Mucosa of descending colon (tissue), 3 donors: Measurements from ENCODE around the gene CEBPA. TPM values are rescaled to one million over a fixed set of nuclear protein-coding genes. Genes with fewer than 3 reads are reported as not detected.

Experiments used
- ATAC-seq: fragments of 200-7000 bp; cut with Tn5 transposase; one replicate; pipeline ENCODE4 v1.9.1; 2020; ENCODE audit warnings: mild to moderate bottlenecking, moderate library complexity
- DNase-seq, 3 donors: peaks; one replicate each; pipeline ENCODE4 v3.0.0-alpha.2; 2020
- H3K36me3 ChIP-seq: fragments of 200-600 bp; one replicate; pipeline ENCODE4 v1.8.0; 2021; ENCODE audit warnings: low read depth, mild to moderate bottlenecking
- H3K4me1 ChIP-seq: fragments of 200-600 bp; one replicate; pipeline ENCODE4 v1.8.0; 2021; ENCODE audit warnings: low read depth, mild to moderate bottlenecking
- H3K4me3 ChIP-seq: fragments of 200-600 bp; one replicate; pipeline ENCODE4 v1.8.0; 2021; ENCODE audit warnings: mild to moderate bottlenecking
- H3K9me3 ChIP-seq: fragments of 200-600 bp; one replicate; pipeline ENCODE4 v1.8.0; 2021; ENCODE audit warnings: mild to moderate bottlenecking
- intact Hi-C, 2 donors: fragments of 100-400 bp; cut with DNase I in 1 of 2; cut with micrococcal nuclease in 1 of 2; formaldehyde crosslinking; loops; one replicate each; pipeline versions ENCODE4 v1.11.0 to v1.11.1; 2022; cut with DNase I, micrococcal nuclease
- total RNA-seq, 3 donors: library from RNA; stranded (reverse); fragmentation: NEBNext Ultra II Directional in 2 of 3; extraction: Animal tissue kit (Norgen Biotek cat#: 25700) in 2 of 3; gene quantifications; one replicate each; pipeline versions ENCODE4 v1.2.1 to v1.2.4, GENCODE V29; 2021 to 2023
- TF ChIP-seq, protein P1 (sequence below): fragments of 200-600 bp; IDR thresholded peaks from one replicate; pipeline ENCODE4 v1.8.0; 2022; ENCODE audit warnings: antibody characterized with exemption, mild to moderate bottlenecking
- donor health status: DM: no; HTN: no; CAD: no; lungs with moderate emphysema.
- donor health status: DM: no; HTN: no; CAD: no.
- donor health status: DM: no; HTN: yes; CAD: no.

The CEBPA gene
- total RNA-seq, 3 donors from 2014 or later: 30.1 to 73.2 (median 66.1) TPM

DNA sequence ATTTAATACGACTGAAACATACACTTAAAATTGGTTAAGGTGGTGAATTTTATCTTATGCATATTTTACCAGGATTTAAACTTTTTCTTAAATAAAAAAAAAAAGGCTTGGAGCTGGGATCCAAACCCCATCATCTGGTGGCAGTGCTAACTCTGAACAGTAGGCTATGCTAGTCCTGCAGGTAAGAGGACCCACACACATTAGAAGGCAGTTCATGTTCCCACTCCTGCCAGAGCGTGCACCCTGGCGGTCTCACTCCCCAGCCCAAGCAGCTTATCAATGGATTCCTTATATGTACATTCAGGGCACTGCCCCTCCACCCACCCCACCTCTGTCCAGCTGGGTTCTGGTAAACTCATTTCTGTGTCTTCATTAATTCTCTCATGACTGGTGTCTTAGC is 31.3 kb upstream of the CEBPA start:
- intact Hi-C loops: no loop called here
- no peak for ATAC-seq
- no peak overlapping the region for H3K4me3 ChIP-seq
- DNase-seq: no peak
- H3K4me1 ChIP-seq: no peaks in the 10 kb centered on the region
- no peaks in the 10 kb centered on the region for H3K9me3 ChIP-seq
- H3K36me3 ChIP-seq: no peaks in the 10 kb centered on the region
- TF ChIP-seq, protein P1, sequence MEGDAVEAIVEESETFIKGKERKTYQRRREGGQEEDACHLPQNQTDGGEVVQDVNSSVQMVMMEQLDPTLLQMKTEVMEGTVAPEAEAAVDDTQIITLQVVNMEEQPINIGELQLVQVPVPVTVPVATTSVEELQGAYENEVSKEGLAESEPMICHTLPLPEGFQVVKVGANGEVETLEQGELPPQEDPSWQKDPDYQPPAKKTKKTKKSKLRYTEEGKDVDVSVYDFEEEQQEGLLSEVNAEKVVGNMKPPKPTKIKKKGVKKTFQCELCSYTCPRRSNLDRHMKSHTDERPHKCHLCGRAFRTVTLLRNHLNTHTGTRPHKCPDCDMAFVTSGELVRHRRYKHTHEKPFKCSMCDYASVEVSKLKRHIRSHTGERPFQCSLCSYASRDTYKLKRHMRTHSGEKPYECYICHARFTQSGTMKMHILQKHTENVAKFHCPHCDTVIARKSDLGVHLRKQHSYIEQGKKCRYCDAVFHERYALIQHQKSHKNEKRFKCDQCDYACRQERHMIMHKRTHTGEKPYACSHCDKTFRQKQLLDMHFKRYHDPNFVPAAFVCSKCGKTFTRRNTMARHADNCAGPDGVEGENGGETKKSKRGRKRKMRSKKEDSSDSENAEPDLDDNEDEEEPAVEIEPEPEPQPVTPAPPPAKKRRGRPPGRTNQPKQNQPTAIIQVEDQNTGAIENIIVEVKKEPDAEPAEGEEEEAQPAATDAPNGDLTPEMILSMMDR: no peak

DNA sequence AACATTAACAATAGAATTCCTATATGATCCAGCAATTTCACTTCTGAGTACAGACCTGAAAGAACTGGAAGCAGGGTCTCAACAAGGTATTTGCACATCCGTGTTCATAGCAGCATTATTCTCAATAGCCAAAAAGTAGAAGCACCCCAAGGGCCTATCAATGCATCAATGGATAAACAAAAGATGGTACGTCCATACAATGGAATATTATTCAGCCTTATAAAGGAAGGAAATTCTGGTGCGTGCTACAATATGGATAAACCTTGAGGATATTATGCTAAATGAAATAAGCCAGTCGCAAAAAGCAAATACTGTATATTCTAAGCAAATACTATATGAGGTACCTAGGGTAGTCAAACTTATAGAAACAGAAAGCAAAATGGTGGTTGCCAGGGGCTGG is 30.8 kb upstream of the CEBPA start:
- H3K9me3 ChIP-seq: no peaks in the 10 kb centered on the region
- no peaks in the 10 kb centered on the region for H3K4me1 ChIP-seq
- ATAC-seq (no peak), DNase-seq (no peak)
- TF ChIP-seq, protein P1: no peak
- no peaks in the 10 kb centered on the region for H3K36me3 ChIP-seq
- intact Hi-C loops: no loop called here
- H3K4me3 ChIP-seq: no peak overlapping the region

DNA sequence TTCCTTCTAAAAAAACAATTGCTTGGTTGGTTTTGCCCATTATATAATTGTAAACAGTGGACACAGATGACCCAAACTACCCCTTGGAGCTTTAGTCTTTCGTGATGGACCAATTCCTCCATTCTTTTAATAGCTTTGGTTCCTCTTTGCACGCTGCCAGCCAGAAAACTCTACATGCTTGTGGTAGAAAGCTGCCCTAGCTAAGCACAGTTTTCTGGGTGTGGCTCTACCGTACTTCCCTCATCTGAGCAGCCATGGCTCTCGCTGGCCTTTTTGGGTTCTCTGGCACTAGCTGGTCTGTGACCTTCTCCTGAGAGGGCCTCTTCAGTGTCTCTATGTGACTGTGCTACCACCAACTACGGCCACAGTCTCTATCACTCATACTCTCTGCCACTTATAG is 29.9 kb upstream of the CEBPA start:
- no peaks in the 10 kb centered on the region for H3K36me3 ChIP-seq
- H3K4me1 ChIP-seq: no peaks in the 10 kb centered on the region
- peak; percentile 17 for ATAC-seq
- H3K4me3 ChIP-seq: no peak overlapping the region
- no peaks in the 10 kb centered on the region for H3K9me3 ChIP-seq
- DNase-seq: no peak
- TF ChIP-seq, protein P1: no peak
- intact Hi-C loops: no loop called here

DNA sequence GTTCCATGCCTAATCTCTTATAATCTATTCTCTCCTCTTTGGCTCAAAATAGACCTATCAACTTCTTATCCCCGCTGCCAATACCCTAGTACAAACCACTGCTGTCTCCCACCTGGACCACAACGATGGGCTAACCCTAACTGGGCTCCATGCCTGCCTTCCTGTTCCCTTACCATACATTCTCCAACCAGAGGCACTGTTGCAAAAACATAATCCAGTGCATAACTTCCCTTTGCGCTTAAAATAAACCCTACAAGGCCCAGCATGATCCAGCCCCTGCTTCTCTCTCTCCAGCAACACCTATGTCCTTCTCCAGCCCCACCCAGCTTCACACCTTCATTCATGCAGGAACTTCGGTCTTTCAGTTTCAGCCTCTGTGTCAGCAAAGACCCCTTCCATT is 27.4 kb upstream of the CEBPA start:
- Histone ChIP-seq H3K36me3 (no peaks in the 10 kb centered on the region), H3K4me1 (no peaks in the 10 kb centered on the region), H3K9me3 (peaks cover 6% of the 10 kb centered on the region), H3K4me3 (no peak overlapping the region)
- TF ChIP-seq, protein P1: no peak
- DNase-seq: no peak
- ATAC-seq: no peak
- intact Hi-C loops: no loop called here

DNA sequence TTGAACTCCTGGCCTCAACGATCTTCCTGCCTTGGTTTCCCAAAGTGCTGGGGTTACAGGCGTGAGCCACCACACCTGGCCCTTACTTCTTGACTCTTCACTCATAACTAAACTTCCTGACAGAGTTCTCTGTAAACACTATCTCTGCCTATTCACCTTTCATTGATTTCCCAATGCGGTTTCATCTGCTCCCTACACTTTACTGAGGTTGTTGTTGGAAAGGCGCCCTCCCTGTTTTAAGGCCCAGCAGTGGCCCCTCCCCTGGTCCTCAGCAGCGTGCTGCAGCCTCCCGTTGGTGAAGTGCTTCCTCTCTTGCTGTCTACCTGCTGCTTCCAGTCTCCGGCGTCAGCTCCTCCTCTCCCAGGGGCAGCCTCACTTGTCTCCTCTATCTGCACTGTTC is 26.7 kb upstream of the CEBPA start:
- DNase-seq (no peak), ATAC-seq (no peak)
- TF ChIP-seq, protein P1: no peak
- intact Hi-C loops: no loop called here
- Histone ChIP-seq H3K36me3 (no peaks in the 10 kb centered on the region), H3K4me3 (no peak overlapping the region), H3K4me1 (peaks cover 4% of the 10 kb centered on the region), H3K9me3 (peaks cover 6% of the 10 kb centered on the region)

DNA sequence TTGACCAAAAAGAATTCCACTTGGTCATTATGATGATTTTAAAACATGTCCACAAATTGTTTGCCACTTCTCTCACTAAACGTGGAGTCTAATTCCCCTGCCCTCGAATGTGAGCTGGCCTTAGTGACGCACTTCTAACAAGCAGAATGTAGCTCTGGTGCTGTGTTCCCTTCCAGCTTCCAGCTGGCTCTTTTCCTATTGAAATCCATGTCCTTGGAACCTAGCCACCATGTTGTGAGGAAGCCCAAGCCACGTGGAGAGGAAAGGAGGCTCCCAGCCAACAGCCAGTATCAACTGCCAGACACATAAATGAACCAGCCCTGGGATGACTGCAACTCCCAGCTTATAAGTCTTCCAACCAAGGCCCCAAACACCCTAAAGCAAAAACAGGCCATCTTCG is 23.6 kb upstream of the CEBPA start:
- H3K4me3 ChIP-seq: no peak overlapping the region
- TF ChIP-seq, protein P1: no peak
- H3K9me3 ChIP-seq: peaks cover 6% of the 10 kb centered on the region
- H3K4me1 ChIP-seq: peaks cover 5% of the 10 kb centered on the region
- H3K36me3 ChIP-seq: no peaks in the 10 kb centered on the region
- DNase-seq (no peak), ATAC-seq (no peak)
- intact Hi-C loops: no loop called here
